DMS153 treated with DMSO at 0.1 percent for 48 hours (cell line): Measurements from ENCODE around the gene HOTAIR.

Experiments used
- DNase-seq: peaks from one replicate; lab custom pipeline; 2025; ENCODE audit not compliant: unreplicated experiment; lab: John Stamatoyannopoulos, UW

HOTAIR gene

DNA sequence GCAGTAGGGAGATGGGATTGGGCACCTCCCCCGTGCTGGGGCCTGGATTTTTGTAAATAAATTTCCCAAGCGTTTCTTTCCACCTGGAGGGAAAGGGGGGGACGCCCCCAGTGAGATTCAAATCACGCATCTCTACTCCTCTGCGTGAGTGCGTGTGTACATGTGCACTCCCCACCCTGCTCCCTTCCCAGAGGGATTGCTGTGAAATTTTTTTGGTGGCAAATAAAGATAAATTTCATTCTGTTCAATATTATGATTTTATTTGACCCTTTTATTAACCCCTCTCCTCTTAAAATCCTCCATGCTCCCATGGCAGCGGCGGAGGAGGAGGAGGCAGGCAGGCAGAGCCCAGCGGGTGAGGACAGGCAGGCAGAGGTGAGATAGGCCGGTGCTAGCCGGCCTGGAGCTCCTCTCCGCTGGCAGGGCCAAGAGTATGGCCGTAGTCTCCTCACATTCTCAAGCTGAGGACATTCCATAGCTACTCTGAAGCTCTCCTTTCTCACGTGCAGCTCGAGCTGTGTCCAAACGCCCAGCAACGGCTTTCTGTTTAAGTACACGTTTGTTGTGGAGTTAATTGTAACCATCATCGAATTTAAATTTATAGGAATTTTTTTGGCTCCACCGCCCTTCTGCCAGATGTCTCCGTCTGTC lies 1.5 kb upstream of the HOTAIR start:
- no peak for DNase-seq

DNA sequence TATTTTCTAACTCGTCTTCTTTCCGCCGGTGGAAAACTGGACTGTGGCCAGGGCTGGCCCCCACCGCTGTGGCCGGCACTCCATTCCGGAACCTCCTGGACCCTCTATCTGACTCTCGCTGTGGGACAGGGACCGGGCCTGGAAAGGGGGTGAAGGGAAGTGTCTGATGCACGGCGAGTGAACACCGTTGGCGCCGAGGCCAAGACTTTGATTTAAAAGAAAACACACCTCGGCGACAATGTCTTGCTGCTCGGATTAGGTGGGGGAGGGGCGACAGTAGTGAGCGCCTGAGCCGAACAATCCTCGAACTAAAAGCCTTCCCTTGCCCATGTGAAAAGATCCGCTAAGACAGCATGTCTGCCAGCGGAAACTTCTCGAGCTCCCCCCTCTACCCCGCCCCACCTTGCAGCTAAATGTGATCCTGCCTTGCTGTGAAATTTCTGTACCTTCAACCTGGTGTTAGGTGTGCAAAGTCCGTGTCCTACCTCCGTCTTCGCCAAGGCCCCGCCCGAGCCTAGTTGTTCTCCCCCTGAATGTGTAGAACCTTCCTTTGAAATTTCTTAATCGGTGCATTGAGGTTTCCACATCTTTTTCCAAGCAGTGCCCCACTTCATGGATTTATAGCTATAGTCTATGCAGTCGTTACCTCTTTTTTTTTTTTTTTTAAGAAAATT lies 862 bp upstream of the HOTAIR start:
- no peak for DNase-seq

DNA sequence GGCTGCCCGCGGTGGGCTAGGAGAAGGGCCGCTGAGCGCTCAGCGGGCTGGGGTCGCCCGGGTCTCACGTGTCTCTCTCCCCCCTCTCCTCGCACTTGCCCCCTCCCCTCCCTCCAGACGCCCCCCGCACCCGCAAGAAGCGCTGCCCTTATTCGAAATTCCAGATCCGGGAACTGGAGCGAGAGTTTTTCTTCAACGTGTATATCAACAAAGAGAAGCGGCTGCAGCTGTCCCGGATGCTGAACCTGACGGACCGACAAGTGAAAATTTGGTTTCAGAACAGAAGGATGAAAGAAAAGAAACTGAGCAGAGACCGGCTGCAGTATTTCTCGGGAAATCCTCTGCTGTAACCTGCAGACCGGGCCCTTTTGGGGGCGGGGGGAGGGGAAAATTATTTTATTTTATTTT lies 314 bp upstream of the HOTAIR start:
- no peak for DNase-seq

DNA sequence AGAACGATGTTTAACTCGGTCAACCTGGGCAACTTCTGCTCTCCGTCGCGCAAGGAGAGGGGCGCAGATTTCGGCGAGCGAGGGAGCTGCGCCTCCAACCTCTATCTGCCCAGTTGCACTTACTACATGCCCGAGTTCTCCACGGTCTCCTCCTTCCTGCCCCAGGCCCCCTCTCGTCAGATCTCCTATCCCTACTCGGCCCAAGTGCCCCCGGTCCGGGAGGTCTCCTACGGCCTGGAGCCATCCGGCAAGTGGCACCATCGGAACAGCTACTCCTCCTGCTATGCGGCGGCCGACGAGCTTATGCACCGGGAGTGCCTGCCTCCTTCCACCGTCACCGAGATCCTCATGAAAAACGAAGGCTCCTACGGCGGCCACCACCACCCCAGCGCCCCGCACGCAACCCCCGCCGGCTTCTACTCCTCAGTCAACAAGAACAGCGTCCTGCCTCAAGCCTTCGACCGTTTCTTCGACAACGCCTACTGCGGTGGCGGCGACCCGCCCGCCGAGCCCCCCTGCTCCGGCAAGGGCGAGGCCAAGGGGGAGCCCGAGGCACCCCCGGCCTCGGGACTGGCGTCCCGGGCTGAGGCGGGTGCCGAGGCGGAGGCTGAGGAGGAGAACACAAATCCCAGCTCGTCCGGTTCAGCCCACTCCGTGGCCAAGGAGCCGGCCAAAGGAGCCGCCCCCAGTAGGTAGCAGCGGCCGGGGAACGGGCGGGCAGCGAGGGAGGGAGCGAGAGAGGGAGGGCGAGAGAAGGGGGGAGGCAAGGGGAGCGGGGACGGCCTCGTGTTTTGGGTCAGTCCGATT lies 1.3 kb downstream of the HOTAIR start:
- no peak for DNase-seq

DNA sequence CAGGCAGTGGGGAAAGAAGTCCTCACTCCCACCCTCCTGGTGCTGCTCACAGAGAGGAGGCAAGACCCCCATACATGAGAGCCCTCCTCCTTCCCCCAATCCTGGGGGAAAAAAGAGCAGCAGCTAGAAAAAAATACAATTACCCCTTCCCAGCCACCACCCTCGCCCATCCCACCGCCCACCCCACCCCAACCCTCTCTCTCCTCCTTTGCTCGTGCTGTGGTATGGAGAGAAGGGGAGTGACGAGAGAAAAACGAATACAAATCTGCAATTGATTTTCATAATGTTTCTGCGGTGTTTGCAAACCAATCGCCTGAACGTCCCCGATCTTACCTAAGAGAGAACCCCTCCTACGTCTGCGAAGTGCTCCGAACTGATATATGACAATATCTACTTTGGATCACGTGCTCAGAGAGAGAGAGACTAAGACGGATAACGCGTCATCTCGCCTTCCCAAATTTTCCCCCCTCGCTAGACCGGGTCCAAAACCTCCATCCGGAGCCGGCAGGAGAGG lies 2.0 kb downstream of the HOTAIR start, which contains the start of gene HOXC11:
HOXC11 (plus strand) TSS at position 405 of the 514 bp plus-strand sequence. CDS start 116 bp downstream, outside the sequence.
- DNase-seq = no peak

DNA sequence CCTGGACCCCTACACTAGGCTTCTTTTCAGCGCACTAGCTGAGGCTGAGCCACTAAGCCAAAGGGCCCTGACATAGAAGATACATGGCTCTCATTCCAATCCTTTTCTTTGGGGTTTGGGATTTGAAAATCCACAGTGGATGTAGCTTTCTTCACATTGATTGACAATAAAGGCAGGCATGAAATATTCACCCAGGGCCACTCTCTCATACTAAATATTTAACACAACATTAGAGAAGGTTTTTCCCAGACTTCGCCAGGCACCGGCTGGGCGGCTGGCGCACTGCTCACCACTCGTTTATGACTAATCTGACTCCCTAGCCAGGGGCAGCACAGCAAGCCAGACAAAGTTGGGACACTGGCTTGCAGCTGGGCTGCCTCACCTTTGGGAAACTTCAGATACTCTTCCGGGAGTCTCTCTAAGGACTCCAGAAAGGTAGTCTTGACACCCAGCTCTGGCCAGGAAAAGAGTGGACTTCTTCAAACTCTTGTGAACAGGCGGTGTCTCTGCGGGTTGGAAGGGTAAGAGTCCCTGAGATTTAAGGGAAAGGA lies 2.5 kb downstream of the HOTAIR start:
- no peak for DNase-seq

DNA sequence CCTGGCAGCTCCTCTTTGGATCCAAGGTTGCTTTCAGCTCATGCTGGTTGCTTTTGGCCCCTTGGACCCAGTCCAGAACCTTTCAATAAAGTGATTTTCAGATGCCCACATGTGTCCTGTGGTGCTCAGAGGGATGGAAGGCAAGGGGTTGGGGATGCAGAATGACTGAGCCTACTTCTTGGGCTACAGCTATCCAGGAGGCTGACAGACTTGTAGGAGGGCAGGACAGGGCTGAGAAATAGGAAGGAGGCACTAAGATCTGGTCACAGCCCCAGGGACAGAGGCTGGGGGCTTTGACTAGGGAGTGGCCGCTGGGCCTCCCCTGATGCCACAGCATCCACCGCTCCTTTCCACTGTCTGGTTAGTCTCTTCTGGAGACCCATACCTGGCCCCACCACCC lies 3.1 kb downstream of the HOTAIR start:
- DNase-seq = no peak

DNA sequence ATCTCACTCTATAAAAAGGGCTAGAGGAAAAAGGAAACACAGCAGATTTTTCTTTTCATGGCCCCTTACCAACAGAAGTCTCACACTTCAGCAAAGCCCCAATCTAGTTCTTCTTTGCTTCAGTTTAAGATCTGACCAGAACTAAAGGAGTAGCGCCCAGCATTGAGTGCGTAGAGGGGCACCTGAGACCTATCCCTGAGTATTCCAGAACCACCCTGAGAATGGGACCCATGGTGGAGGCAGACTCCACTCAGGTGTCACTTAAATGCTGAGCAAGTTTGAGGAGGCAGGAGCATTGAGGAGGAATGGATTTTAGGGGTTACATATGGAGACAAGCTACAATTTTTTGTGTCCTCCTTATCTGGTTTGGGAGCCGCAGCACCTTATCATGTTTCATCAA lies 3.6 kb downstream of the HOTAIR start:
- DNase-seq = no peak

DNA sequence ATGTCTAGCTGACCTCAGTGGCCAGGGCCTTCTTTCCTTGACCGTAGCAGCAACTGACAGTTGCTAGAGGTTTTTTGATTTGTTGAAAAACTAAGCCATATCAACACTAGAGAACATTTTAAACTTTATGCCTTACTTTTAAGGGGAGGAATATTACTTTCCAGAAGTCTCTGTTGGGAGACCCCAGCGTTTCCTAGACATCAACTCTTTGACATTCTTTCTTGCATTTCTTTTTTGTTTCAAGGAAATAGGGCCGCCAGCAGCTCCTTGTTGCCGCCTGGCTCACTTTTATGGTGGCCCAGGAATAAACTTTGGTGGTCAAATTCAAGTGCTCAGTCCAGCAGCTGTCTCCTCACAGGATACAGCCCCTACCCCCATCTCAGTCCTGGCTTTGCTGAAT lies 4.3 kb downstream of the HOTAIR start:
- DNase-seq = no peak

DNA sequence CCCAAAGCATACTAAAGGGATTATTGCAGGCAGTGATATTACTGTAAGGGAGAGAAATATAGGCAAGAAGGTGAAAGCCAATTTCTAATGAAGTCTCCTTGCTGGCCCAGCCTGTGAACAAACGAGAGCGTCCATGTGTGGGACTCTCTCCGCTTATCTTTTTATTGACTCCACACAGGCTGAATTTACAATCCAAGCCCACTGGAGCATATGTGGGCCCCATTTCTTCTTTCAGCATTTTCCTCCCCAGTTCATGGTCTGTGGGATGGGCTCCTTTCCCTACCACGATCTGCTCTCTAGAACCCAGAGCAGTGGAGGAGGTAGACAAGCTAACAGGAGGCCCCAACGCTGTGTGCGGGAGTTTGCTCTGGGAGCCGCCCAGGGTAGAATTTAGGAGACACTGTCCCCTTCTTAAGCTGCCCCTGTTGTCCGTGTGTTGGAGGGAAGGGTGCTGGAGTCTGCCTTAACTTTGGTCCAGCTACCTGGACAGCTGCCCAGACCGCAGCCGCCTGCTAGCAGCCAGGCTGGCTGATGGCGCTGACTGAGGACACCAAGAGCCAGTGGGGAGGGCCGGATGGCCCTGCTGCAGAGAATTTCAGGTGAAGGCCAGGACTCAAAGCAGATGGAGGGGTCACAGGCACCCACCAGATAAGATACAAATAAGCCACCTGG lies 5.0 kb downstream of the HOTAIR start:
- no peak for DNase-seq

DNA sequence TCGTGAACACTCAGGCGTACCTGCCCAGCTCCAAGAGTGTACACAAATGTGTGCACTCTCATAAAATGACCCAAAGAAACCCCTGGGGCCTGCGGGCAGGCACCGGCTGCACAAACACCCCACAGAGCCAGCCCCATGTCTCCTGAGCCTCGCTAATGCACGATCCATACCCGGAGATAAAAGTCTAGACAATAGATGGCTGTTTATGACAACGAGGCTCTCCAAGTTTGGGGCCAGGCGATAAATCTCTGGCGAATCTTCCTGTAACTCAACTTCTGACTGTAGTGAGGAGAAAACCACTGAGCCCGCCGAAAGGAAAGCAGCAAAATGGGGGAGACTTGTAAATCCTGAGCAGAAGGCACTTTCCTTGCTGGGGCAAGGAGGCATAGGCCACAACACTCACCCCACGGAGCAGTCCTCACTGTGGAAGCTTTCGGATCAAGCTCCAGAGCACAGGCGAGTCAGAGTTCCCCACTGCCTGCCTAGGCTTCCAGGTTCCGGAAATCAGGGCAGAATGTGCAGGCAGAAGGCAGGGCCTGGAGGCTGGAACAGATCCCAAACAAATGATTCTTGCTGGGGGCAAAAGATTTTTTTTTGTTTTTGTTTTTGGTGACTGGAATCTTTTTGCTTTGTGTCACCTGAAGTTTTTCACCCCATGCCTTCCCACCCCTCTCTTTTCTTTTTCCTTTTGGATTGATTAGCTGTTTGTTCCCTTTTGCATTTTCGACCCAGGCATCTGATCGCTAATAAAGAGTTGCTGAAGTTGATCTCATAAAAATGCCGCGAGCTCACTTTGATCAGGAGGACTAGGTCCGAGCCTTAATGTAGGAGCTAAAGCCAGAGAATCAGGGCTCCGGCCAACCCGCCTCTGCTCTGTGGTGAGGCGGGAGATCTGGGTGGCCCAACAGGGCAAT lies 6.3 kb downstream of the HOTAIR start:
- DNase-seq = no peak

DNA sequence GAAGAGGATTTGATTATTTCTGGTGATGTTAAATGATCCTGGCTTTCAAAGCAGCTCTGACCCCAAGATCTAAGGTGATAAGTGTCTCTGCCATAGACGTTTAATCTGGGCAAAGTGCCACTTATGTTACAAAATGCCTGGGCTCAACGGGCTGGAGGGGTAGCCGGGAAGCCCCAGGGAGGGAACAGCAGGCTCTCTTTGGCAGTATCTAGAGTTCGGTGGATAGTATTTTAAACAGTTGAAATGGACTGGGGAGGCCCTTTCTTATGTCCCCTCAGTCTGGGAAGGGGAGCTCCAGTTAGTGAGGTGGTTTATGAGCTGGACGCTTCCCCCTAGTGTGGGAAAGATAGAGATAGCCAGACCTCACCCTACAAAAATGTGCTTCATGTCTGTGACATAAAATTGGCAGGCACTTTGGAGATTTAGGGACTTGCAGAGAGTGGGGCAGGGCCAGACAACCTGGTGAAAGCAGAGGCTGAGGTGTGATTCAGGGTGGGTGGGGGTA lies 7.3 kb downstream of the HOTAIR start:
- no peak for DNase-seq

DNA sequence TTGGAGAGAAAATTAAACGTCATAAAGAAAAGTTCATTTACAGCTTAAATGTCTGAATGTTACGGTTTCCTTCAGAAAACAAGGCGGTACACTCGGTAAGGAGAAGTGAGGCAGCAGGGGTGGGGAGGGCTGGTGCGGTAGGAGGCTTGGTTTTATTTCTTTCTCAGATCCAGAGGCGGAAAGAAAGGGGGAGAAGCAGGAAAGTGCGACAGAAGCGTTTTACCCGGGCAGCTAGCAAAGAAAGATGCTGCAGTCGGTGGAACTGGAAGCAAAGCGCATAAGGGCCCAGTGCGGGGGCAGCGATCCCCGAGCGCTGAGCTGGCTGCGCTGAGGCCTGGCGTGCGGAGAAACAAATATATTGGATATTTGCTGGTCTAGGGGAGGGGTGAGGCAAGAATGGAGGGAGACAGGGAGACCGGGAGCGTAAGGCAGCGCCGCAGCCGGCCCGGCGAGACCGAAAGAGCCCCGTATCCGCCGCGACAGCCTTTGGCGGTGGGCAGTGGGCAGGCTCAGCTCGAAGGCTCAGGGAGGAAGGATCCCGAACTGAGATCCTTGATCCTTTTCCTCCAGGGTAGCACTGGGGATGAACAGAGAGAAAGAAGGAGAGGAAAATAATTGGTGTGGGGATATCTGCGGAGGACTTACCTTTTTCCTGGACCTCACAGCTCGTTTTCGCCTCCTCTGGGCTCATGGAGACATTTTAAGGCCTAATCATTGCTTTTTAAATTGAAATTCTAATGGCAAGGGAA lies 8.2 kb downstream of the HOTAIR start:
- DNase-seq = no peak

DNA sequence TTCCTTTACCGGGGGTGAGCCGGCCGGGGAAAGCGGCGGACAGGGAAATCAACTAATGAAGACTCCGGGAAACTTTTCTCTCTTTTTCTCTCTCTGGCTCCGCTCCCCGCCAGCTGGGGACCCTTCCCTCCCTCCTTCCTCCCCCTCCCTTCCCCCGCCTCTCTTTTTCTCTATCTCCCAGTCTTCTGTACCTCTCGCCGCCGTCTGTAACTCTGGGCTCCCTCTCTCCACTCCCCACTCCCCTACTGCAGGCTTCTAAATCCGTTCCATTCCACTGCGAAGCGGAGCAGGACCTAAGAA lies 8.7 kb downstream of the HOTAIR start:
- no peak for DNase-seq

DNA sequence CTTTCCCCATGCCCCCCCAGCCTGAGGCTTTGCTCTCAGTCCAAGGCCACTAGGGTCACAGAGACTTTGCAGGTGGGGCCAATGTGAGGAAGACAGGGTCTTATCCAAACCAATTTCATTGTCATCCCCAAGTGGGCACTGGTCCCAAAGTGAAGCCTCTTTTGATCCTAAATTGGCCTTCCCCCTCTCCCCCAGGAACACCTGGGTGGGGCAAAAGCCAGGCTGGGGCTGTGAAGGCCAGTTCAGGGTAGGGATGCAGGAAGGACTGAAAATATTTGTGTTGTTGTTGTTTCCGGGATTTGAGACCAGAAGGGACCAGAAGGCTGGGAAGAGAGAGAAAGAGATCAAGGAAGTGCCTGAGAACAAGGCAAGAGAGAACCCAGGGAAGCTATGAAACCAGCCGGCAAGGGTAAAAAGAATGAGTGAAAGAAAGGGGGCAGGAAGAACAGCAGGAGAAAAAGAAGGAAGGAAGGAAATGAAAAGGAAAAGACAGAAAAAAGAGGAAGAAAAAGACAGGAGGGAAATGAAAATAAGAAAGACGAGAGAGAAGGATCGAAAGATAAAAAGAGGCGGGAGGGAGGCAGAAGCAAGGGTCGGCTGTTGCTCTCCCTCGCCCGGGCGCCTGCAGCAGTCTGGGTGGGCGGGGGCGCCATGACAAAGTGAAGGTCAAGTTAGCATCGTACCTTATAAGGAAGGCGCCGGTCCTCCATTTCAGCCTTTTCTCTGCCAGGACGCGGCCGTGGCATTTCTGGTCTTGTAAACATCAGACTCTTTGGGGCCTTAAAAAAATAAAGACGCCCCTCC lies 9.3 kb downstream of the HOTAIR start:
- no peak for DNase-seq

DNA sequence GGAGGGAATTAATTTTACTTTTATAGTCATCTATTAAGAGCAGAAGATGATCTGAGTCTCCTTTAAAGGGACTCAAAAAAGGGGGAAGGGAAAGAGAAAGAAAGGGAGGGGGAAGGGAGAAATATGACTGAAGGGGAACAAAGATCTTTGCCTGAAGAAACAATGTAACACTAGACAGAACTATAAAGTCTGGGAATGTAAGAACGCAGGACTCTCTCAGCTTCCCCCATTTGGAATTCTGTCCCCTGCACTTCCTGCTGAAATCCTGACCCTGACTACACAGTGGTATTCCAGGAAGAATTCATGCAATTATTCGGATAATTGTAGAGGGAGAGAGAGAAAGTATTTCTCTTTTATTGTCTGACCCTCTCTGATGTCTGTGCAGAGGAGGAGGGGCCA lies 10.4 kb downstream of the HOTAIR start:
- DNase-seq = no peak

DNA sequence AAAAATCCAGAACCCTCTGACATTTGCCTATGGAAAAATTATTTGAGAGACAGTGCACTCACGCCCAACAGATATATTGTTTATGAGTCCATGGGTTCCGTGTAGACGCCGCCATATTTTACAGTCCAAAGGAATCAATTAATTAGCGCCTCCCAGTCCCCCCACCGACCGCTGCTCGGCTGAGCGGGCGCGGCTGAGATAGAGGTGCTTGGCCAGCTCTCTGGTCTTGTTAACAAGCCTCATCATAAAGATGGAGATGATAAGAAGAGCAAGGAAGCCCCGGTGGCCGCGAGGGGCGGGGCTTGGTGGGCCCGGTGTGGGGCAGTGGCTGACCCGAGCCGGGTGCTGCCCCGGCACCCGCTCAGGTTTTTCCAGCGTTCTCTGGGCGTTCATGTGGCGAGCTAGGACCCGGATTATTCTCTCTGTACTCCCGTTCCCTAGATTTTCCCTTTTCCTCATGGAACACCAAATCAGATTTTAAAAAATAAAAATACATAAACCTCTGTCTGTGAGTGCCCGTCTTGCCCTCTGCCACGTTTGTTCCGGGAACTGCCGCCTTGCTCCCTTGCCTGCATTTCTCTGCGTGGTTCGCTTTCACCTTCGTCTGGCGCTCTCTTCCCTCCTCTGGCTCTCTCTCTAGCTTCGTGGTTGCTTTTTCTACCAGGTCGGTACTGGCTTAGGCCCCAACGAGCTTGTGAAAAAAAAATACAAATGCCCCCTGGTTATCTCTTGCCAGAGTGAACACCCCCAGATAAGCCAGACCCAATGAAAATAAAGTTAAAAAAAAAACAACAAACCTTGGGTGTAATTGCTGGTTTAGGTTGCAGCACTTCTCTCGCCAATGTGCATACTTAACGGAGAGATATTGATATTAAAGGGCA lies 11.1 kb downstream of the HOTAIR start:
- DNase-seq = no peak
